PC-3 (cell line): ENCODE measurements around the gene ACBD6. TPM values are rescaled to one million over a fixed set of nuclear protein-coding genes. Genes with fewer than 3 reads are reported as not detected.

Experiments
- ATAC-seq: fragments of 200-7000 bp; cut with Tn5 transposase; 2 replicates; pipeline ENCODE4 v1.9.1; 2020; ENCODE audit warnings: mild to moderate bottlenecking, moderate library complexity
- BruUV-seq: library from RNA; stranded (reverse); fragments of 400-500 nt; replicated peaks from 2 replicates; lab custom pipeline; 2021; lab: Mats Ljungman, UMichigan
- CTCF ChIA-PET: fragments of 300-600 bp; sonication (Branson Sonifier 250); formaldehyde crosslinking; loops from one replicate; lab custom pipeline; 2022; ENCODE audit warnings: antibody characterized with exemption; lab: Charles Lee
- POLR2A ChIA-PET: fragments of 300-600 bp; sonication (Branson Sonifier 250); formaldehyde crosslinking; loops from one replicate; lab custom pipeline; 2022; ENCODE audit warnings: antibody characterized with exemption; ENCODE audit not compliant: unreplicated experiment; lab: Charles Lee
- DNase-seq: peaks from one replicate; pipeline ENCODE4 v3.0.0-alpha.2; 2015
- H2AFZ ChIP-seq: fragments of 300-600 bp; sonication (generic); 2 replicates; pipeline ENCODE4 v1.6.0; 2016; ENCODE audit warnings: antibody characterized with exemption, low read length
- H3F3A ChIP-seq: fragments of 300-600 bp; sonication (generic); one replicate; pipeline ENCODE4 v1.6.0; 2017; ENCODE audit warnings: antibody characterized with exemption, low read length, control low read depth, mild to moderate bottlenecking; ENCODE audit not compliant: unreplicated experiment
- H3K27ac ChIP-seq: fragments of 300-600 bp; sonication (generic); 2 replicates; pipeline ENCODE4 v1.5.1; 2016; ENCODE audit warnings: mild to moderate bottlenecking, low read length
- H3K27me3 ChIP-seq: fragments of 300-600 bp; sonication (generic); 2 replicates; pipeline ENCODE4 v1.6.1; 2016; ENCODE audit warnings: low read length, mixed read lengths
- H3K36me3 ChIP-seq: fragments of 300-600 bp; sonication (generic); 2 replicates; pipeline ENCODE4 v1.6.1; 2016; ENCODE audit warnings: low read depth, mixed run types, low read length, mixed read lengths
- H3K4me1 ChIP-seq: fragments of 300-600 bp; sonication (generic); 2 replicates; pipeline ENCODE4 v1.5.1; 2016; ENCODE audit warnings: low read length; ENCODE audit not compliant: insufficient read depth
- H3K4me2 ChIP-seq: fragments of 300-600 bp; sonication (generic); 2 replicates; pipeline ENCODE4 v1.6.0; 2016; ENCODE audit warnings: low read length
- H3K4me3 ChIP-seq: fragments of 300-600 bp; sonication (generic); 2 replicates; pipeline ENCODE4 v1.5.1; 2016; ENCODE audit warnings: mild to moderate bottlenecking, low read length, mixed read lengths
- H3K79me2 ChIP-seq: fragments of 300-600 bp; sonication (generic); 2 replicates; pipeline ENCODE4 v1.6.1; 2017; ENCODE audit warnings: low read length, mixed read lengths
- H3K9ac ChIP-seq: fragments of 300-600 bp; sonication (generic); 2 replicates; pipeline ENCODE4 v1.6.0; 2016; ENCODE audit warnings: mild to moderate bottlenecking, low read length
- H3K9me2 ChIP-seq: fragments of 300-600 bp; sonication (generic); replicated peaks from 2 replicates; pipeline ENCODE4 v1.6.1; 2016; ENCODE audit warnings: mixed run types, low read length, mixed read lengths
- H3K9me3 ChIP-seq: fragments of 300-600 bp; sonication (generic); 2 replicates; pipeline ENCODE4 v1.6.1; 2016; ENCODE audit warnings: low read length, mixed read lengths
- H4K20me1 ChIP-seq: fragments of 300-600 bp; sonication (generic); 2 replicates; pipeline ENCODE4 v1.6.1; 2016; ENCODE audit warnings: low read length, mixed read lengths
- CTCF ChIP-seq: fragments of 300-600 bp; sonication (generic); conservative IDR thresholded peaks from 2 replicates; pipeline ENCODE4 v1.5.1; 2017; ENCODE audit warnings: antibody characterized with exemption, low read depth, mild to moderate bottlenecking, low read length
- EZH2 ChIP-seq: fragments of 300-600 bp; sonication (generic); IDR thresholded peaks from one replicate; pipeline ENCODE4 v1.6.1; 2017; ENCODE audit warnings: antibody characterized with exemption, mild to moderate bottlenecking, low read length; ENCODE audit not compliant: unreplicated experiment
- EZH2phosphoT487 ChIP-seq: fragments of 300-600 bp; sonication (generic); IDR thresholded peaks from 2 replicates; pipeline ENCODE4 v1.6.1; 2018; ENCODE audit warnings: mild to moderate bottlenecking, antibody characterized with exemption, low read length, borderline replicate concordance
- intact Hi-C: fragments of 100-400 bp; cut with micrococcal nuclease; formaldehyde crosslinking; loops from 2 replicates; pipeline ENCODE4 v1.9.0; 2023
- total RNA-seq: library from RNA; depleted of rRNA; stranded (reverse); fragments of >200 nt; gene quantifications from 2 replicates; pipeline ENCODE4 v1.2.3, GENCODE V29; 2014

ACBD6 gene
- total RNA-seq, 1 experiment from 2014 or later = 43.3 TPM

- no peaks in the 10 kb centered on the region for H3K79me2 ChIP-seq
- no peak overlapping the region for H3K9ac ChIP-seq
- H3K9me2 ChIP-seq = no peaks in the 10 kb centered on the region
- intact Hi-C loops = no loop called here
- H3K27me3 ChIP-seq = no peaks in the 10 kb centered on the region
- no peak overlapping the region for H3K27ac ChIP-seq
- no peak for ATAC-seq
- no peaks in the 10 kb centered on the region for H3K36me3 ChIP-seq
- H3K9me3 ChIP-seq = no peaks in the 10 kb centered on the region
- ChIA-PET CTCF (no interaction called here), POLR2A (no interaction called here)
- no peak overlapping the region for H3K4me2 ChIP-seq
- TF ChIP-seq EZH2 (no peak), EZH2phosphoT487 (no peak), CTCF (no peak)
- peaks cover 14% of the 10 kb centered on the region for H3K4me1 ChIP-seq
- H2AFZ ChIP-seq = no peak overlapping the region
- BruUV-seq = no TSS peak
- H4K20me1 ChIP-seq = no peaks in the 10 kb centered on the region
- no peak for DNase-seq
- no peaks in the 10 kb centered on the region for H3F3A ChIP-seq
- H3K4me3 ChIP-seq = no peak overlapping the region
Measured at GRCh38 chr1:180358649-180359048, 143.7 kb downstream of the ACBD6 start.

- Histone ChIP-seq H3K27ac (no peak overlapping the region), H3K4me3 (no peak overlapping the region)
- no TSS peak for BruUV-seq
Measured at GRCh38 chr1:180353945-180354344, 148.4 kb downstream of the ACBD6 start.

GRCh38 chr1:180352588-180352987 is 149.8 kb downstream of the ACBD6 start:
- Histone ChIP-seq H3K4me1 (no peaks in the 10 kb centered on the region), H3K27ac (no peak overlapping the region), H3K9me3 (no peaks in the 10 kb centered on the region), H3K9ac (no peak overlapping the region), H3K9me2 (no peaks in the 10 kb centered on the region), H4K20me1 (no peaks in the 10 kb centered on the region), H3K36me3 (no peaks in the 10 kb centered on the region), H2AFZ (no peak overlapping the region), H3F3A (no peaks in the 10 kb centered on the region), H3K27me3 (no peaks in the 10 kb centered on the region), H3K4me3 (no peak overlapping the region), H3K79me2 (no peaks in the 10 kb centered on the region), H3K4me2 (no peak overlapping the region)
- intact Hi-C loops = no loop called here
- CTCF ChIA-PET = no interaction called here
- BruUV-seq = no TSS peak
- TF ChIP-seq CTCF (no peak), EZH2 (no peak), EZH2phosphoT487 (no peak)
- POLR2A ChIA-PET = no interaction called here
- no peak for ATAC-seq
- no peak for DNase-seq

More at GRCh38 chr1:180353945-180354344, 148.4 kb downstream of the ACBD6 start:
- CTCF ChIA-PET = no interaction called here
- Histone ChIP-seq H3K79me2 (no peaks in the 10 kb centered on the region), H3K9me2 (no peaks in the 10 kb centered on the region), H3K4me2 (no peak overlapping the region), H3K27me3 (no peaks in the 10 kb centered on the region), H4K20me1 (no peaks in the 10 kb centered on the region), H3K9ac (no peak overlapping the region), H3K9me3 (no peaks in the 10 kb centered on the region), H3F3A (no peaks in the 10 kb centered on the region), H3K4me1 (no peaks in the 10 kb centered on the region), H3K36me3 (no peaks in the 10 kb centered on the region), H2AFZ (no peak overlapping the region)
- no peak for TF ChIP-seq EZH2phosphoT487
- no peak for TF ChIP-seq EZH2
- TF ChIP-seq CTCF = no peak
- intact Hi-C loops = no loop called here
- no peak for DNase-seq
- no peak for ATAC-seq
- POLR2A ChIA-PET = no interaction called here
